GM12892 (cell line): ENCODE measurements around the gene CCDC195.

Experiments used
- DNase-seq: peaks from one replicate; pipeline ENCODE4 v3.0.0; 2011; ENCODE audit not compliant: insufficient read length
- FAIRE-seq: peaks from 2 replicates; lab custom pipeline; 2011; peaks lifted over from hg19 to GRCh38; lab: Jason Lieb, UNC
- POLR2A ChIP-seq: IDR thresholded peaks from 2 replicates; pipeline ENCODE4 v1.6.1; 2011; ENCODE audit warnings: low read depth, low read length, control low read depth
- POLR2AphosphoS5 ChIP-seq: IDR thresholded peaks from 2 replicates; pipeline ENCODE4 v1.6.1; 2011; ENCODE audit warnings: low read depth, low read length, control low read depth
- TAF1 ChIP-seq: IDR thresholded peaks from 2 replicates; pipeline ENCODE4 v1.6.1; 2011; ENCODE audit warnings: low read depth, mild to moderate bottlenecking, control low read depth, low read length, borderline replicate concordance

Gene CCDC195

DNA sequence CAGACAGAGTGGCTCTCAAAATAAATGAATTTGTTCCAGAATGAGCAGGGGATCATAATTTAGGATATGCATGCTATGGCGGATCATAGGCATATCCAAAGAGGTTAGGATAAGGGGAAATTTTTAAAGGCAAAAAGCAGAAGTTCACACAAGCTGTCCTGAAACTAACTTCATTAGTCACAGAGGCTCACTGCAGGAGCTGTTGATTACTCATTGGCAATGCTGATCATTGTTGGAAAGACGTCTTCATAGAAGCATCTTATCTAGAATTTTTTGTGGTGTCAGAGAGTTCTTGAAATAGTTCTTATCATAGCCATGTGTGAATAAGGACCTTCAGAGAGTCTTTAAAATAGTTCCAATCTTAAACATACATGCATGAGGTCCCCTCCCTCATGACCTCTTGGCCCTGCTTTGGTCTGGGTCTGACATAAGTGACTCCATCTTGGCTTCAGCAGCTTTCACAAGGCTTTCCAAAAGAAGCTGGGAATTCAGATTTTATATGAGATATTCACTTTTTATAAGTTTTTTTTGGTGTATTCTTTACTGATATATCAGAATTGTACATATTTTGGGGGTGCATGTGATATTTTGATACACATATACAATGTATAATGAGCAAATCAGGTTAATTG lies 7.5 kb upstream of the CCDC195 start:
- TF ChIP-seq POLR2AphosphoS5 (no peak), TAF1 (no peak), POLR2A (no peak)
- no peak for FAIRE-seq
- DNase-seq = no peak

DNA sequence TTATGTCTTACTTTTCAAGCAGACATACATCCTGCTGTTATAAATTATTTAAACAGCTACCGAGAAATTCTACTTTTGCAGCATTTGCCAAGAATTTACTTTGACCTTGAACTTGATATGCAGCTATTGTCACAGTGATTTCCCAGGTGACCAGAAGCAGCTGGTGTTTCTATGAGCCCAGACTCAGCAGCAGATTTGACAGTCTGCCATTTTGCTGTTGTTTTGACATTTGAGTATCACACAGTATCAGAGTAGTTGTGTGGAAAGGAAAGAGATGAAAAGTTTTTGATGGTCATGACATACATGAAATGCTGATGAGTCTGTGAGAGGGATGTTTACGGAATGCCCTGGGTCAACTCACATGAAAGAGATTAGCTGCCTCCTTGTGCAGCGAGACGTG lies 6.6 kb upstream of the CCDC195 start:
- DNase-seq (no peak), FAIRE-seq (no peak)
- TF ChIP-seq POLR2AphosphoS5 (no peak), TAF1 (no peak)

DNA sequence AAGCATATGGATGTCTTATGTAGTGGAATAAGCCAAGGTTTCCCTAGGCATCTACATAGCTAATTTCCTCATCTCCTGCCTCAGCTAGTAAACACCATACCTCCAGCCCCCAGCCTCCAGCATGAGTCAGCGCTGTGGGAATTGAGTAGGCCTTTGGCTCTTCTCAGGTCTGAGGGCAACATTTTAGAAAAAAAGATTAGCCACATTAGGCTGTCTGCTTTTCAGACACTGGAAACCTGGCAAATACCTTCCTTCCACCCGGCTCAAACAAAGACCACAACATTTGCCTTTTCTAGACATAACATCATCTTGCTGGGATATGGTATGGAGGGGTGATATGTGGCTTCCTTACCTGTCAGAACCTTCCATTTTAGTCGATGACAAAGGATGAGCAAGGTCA lies 6.1 kb upstream of the CCDC195 start:
- TF ChIP-seq TAF1 = no peak
- FAIRE-seq (no peak), DNase-seq (no peak)

DNA sequence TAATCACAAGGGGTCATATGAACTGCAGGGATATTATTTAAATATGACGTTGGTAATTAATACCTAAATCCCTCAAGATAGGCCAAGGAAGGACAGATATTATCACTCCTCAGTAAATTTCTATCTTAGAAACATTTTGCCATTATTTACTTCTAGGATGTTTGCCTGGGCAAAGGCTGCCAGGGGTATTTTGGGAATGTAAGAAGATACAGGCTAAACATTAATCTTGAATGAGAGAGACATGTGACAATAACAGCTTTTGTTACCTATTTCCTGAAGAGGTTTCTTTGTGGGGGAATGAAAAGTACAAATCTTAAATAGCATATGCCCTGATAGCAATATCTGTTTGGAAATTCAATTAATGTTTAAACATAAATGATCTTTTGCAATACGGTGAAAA lies 756 bp upstream of the CCDC195 start:
- TF ChIP-seq TAF1 (no peak), POLR2A (no peak), POLR2AphosphoS5 (no peak)
- no peak for DNase-seq
- no peak for FAIRE-seq

DNA sequence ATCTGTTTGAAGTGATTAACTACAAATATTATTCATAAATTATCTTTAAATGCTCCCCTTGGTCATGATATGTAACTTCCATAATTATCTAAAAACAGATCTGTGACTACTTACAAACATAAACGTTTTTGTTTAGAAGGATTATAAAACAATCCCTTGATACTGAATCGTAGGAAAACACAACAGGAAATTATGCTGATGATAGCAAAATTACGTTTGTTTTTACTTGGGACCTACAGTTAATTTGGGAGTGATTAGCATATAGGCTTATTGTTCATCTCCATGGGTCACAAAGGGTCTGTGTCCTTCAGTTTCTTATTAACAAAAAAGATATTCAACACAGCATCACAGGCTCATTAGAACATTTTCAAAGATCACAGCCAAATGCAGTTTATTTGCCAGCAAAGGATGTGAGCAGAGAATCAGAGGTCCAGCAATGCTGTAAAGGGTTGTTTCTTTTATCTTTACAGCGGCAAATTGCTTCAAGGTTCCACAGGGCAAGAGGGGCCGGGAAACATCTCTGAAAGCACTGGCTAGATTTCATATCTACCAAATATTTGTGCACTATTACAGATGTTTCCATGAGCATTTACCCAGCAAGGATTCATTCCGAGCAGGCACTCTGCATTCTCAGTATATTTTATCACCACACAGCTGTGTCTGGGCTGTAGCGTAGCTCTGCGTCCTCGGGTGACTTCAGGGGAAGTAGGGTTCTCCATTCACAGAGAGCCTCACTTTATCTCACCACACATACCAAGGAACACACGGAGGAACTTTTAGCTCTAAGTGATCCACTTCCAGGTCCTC lies 4.1 kb downstream of the CCDC195 start:
- DNase-seq = no peak
- no peak for TF ChIP-seq POLR2AphosphoS5
- FAIRE-seq = no peak

DNA sequence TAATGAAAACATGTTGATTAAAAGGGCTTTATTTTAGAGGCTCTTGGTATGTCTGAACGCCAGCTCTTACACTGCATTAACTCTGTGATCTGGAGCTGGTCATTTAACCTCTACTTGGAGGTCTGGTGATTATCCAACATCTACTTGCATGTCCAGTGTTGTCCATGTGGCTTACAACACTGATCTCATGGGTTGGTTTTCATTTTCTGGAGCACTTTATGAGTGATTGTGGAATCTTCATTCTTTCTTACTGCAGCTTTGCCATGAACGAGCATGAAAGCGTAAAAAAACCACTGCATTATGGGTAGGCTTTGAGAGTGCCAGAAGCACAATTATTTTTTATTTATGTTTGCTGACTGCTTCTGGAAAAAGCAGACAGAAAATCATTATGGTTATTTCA lies 4.8 kb downstream of the CCDC195 start:
- no peak for DNase-seq
- TF ChIP-seq POLR2AphosphoS5 = no peak
- no peak for TF ChIP-seq POLR2A
- no peak for TF ChIP-seq TAF1

DNA sequence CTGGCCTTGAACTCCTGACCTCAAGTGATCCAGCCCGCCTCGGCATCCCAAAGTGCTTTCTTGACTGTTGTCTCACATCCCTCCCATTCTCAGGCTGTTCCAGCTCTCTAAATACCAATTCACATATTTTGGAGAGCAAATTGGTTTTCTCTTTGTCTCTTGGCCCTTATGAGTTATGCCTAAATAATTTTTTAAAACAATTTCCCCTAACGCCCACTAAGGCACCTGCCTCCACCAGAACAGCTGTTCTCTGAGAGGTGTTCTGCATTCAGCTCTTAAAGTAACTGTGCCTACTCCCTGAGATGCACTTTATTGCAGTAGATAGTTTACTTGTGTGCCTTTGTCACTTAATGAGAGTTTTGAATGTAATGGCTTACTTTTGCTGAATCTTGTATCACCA lies 6.9 kb downstream of the CCDC195 start:
- TF ChIP-seq TAF1 (no peak), POLR2A (no peak), POLR2AphosphoS5 (no peak)
- FAIRE-seq = no peak

More for the DNA sequence above, 4.8 kb downstream of the CCDC195 start:
- FAIRE-seq = no peak

DNA sequence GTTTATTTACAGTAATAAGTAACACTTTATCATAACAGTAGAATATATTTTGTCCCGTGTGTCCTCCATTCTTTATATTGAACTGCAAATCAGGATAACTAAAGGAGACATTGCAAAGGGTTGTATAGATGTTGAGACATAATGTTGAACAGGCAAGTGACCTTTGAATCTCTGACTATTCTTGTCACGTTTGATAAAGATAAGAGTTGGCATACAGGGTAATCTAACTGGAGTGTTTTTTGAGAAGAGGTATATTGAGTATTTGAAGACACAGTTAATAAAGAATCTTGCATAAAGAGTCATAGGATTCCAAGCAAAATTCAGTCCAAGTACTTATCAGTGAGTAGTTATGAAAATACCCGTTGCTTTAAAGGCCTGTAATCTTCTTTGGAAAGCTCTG lies 21.7 kb downstream of the CCDC195 start:
- TF ChIP-seq POLR2AphosphoS5 (no peak), POLR2A (no peak), TAF1 (no peak)
- no peak for FAIRE-seq
- no peak for DNase-seq

More for the DNA sequence above, 6.9 kb downstream of the CCDC195 start:
- no peak for DNase-seq

DNA sequence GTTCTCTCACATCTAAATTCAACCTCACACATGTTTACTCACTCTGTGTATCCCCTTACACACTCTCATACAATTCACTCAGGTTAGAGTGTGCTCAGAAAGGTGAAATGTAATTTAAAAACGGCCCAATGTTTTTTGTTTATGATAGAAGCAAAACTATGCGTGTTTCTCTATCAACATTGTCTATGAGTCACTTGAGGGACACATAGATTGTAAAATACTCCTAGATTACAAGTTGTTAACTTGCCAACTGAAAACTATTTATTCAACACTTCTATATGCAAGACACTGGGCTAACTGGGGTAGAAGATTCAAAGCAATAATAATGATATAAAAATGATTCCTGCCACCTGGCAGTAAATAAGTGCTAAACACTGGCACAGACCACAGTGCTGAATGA lies 24.6 kb downstream of the CCDC195 start:
- no peak for TF ChIP-seq TAF1
- TF ChIP-seq POLR2AphosphoS5 = no peak
- FAIRE-seq = no peak
- no peak for DNase-seq

DNA sequence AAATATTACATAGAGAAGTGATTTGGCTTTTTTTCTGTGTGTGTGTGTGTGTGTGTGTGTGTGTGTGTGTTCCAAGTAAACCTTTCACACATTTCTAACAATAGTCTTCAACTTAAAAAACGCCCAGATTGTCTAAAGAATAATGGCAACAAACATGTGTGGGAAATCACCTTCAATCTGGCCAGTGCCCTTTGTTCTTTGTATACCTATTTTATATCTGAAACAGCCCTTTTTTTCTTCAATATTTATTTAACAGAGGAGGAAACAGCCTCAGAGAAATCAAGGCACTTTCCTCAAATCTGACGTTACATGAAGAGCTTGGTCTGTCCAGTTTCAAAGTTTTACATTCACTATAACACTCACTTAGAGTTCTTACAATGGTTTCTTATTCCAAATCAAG lies 25.3 kb downstream of the CCDC195 start:
- TF ChIP-seq TAF1 (no peak), POLR2AphosphoS5 (no peak), POLR2A (no peak)
- DNase-seq (no peak), FAIRE-seq (no peak)

DNA sequence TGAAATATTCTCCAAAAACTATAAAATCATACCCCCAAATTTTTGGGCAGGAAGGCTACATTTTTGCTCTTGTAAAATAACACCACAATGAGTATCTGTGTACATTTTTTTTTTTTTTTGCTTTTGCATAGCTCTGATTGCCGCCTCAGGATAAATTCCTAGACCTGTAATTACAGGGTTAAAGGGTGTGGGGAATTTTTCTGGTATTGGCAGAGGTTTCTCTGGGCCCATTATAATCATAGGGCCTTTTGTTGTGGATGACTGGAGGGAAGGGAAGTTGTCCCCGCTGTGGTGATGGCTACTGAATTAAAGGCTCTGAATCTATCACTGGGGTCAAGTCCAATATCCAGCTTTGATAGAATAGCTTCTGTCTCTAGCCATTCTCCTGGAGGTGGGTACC lies 26.6 kb downstream of the CCDC195 start:
- TF ChIP-seq TAF1 = no peak
- no peak for TF ChIP-seq POLR2A
- no peak for TF ChIP-seq POLR2AphosphoS5
- no peak for FAIRE-seq
- DNase-seq = no peak

DNA sequence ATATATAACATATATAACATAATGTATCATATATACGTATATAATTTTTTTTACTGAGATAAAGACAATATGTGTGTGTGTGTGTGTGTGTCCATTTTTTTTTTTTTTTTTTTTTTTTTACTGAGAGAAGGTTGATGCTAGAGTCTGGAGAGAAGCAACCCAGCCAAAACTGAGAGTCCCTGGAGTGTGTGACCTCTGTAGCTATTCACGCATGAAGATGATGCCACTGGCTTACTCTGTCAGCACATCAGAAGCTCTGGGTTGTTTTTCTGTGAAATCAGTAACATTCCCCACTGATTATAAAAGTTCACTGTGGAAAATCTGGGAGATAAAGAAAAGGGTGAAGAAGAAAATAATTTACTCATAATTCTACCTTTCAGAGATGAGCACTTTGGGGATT lies 27.2 kb downstream of the CCDC195 start:
- no peak for DNase-seq
- no peak for TF ChIP-seq TAF1
- TF ChIP-seq POLR2AphosphoS5 = no peak
- TF ChIP-seq POLR2A = no peak
- no peak for FAIRE-seq
